GM11168 (cell line): ENCODE measurements around the gene VWA3A.
"Not testable (repeated sequence)": the region's sequence is repeated elsewhere in the genome, so short reads cannot be mapped to it uniquely, and the experiment has no call there.

ENCODE experiments used
- in situ Hi-C: fragments of 300-500 bp; cut with MboI; formaldehyde crosslinking; loops from one replicate; pipeline ENCODE4 v1.12.0; 2022; ENCODE audit warnings: low sequenced_read_pairs; ENCODE audit not compliant: unreplicated experiment

The VWA3A gene

GRCh38 chr16:22092143-22092933 is at the start of gene VWA3A:
VWA3A (plus strand) TSS chr16:22092541; CDS start chr16:22092638, 97 bp downstream.
- in situ Hi-C loops = no loop called here

- in situ Hi-C loops = not testable (repeated sequence)
Measured at GRCh38 chr16:22043882-22044281, 48.5 kb upstream of the VWA3A start.

- in situ Hi-C loops = not testable (repeated sequence)
Measured at GRCh38 chr16:22045888-22046287, 46.5 kb upstream of the VWA3A start.

GRCh38 chr16:22050963-22051362 is 41.4 kb upstream of the VWA3A start:
- in situ Hi-C loops = no loop called here

GRCh38 chr16:22052980-22053379 is 39.4 kb upstream of the VWA3A start:
- in situ Hi-C loops = no loop called here

GRCh38 chr16:22053921-22054341 is 38.4 kb upstream of the VWA3A start:
- in situ Hi-C loops = no loop called here

GRCh38 chr16:22054847-22055590 is 37.3 kb upstream of the VWA3A start:
- in situ Hi-C loops = no loop called here

- in situ Hi-C loops = no loop called here
Measured at GRCh38 chr16:22055881-22056280, 36.5 kb upstream of the VWA3A start.

- in situ Hi-C loops = no loop called here
Measured at GRCh38 chr16:22063888-22064467, 28.4 kb upstream of the VWA3A start.

GRCh38 chr16:22065252-22065651 is 27.1 kb upstream of the VWA3A start:
- in situ Hi-C loops = no loop called here

GRCh38 chr16:22070361-22071330 is 21.7 kb upstream of the VWA3A start:
- in situ Hi-C loops = no loop called here

GRCh38 chr16:22071331-22071910 is 20.9 kb upstream of the VWA3A start:
- in situ Hi-C loops = no loop called here

- in situ Hi-C loops = no loop called here
Measured at GRCh38 chr16:22073350-22073749, 19.0 kb upstream of the VWA3A start.

- in situ Hi-C loops = no loop called here
Measured at GRCh38 chr16:22075043-22075757, 17.1 kb upstream of the VWA3A start.

GRCh38 chr16:22075776-22076175 is 16.6 kb upstream of the VWA3A start:
- in situ Hi-C loops = no loop called here

GRCh38 chr16:22077700-22078313 is 14.5 kb upstream of the VWA3A start:
- in situ Hi-C loops = no loop called here

- in situ Hi-C loops = no loop called here
Measured at GRCh38 chr16:22078656-22079055, 13.7 kb upstream of the VWA3A start.

GRCh38 chr16:22081050-22081449 is 11.3 kb upstream of the VWA3A start:
- in situ Hi-C loops = no loop called here

GRCh38 chr16:22086440-22086839 is 5.9 kb upstream of the VWA3A start:
- in situ Hi-C loops = no loop called here
